Thyroid gland (tissue), 4 donors: Measurements from ENCODE around the gene RASSF1.

Experiments used
- POLR2A ChIP-seq, 2 donors: fragments of 450-650 bp; IDR thresholded peaks; one replicate each; pipeline ENCODE4 v1.6.1; 2017; ENCODE audit warnings: antibody characterized with exemption in 2 of 2, mild to moderate bottlenecking in 2 of 2, moderate library complexity in 1 of 2
- TF ChIP-seq, protein P1 (sequence below), 6 experiments: fragments of 200-600 bp in 3 of 6; fragments of 450-650 bp in 3 of 6; sonication (generic) in 3 of 6; IDR thresholded peaks; one replicate each; pipeline ENCODE4 v1.5.1; 2016 to 2019; ENCODE audit warnings: antibody characterized with exemption in 6 of 6, mild to moderate bottlenecking in 2 of 6, inconsistent platforms in 1 of 6, moderate library complexity in 1 of 6

DNA sequence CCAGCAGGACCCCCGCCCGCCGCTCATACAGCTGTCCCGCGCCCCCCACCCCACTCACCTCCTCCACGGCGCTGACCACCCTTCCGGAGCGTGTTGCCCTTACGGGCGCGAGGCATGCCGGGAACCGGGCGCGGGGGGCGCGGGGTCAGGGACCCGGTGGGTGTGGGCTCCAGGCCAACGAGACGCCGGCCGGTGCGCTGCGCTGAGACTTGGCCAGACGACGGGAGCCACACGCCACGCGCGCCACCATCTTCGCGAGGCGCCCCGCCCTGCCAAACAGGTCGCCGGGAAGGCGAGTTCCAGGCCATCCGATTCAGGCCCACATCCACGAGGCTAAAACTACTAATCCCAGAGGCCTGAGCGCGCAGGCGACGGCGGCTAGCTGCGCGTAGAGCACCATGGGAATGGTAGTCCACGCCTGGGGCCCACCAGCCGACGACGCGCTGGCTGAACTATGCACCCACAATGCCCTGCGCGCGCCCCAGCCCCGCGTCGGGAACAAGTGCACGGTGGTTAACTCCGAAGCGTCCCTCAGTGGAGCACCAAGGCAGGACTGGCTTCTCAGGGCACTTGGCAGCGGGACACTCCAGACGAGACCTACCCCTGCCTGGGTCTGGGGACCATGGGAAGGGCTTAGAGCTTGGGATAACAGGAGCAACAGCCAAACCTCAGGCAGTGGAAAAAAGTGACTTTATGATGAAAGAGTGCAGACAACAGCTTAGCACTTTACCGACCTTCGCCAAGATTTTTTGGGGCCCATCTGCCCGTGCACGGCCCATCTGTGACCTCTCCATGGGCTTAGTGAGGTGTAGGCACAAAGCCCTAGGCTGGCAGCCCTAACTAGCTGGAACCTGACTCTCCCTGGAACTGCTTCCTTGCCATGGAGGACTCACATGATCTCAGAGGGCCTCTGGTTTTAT lies 48.2 kb downstream of the RASSF1 start, which contains the start of gene IFRD2:
- TF ChIP-seq, protein P1, sequence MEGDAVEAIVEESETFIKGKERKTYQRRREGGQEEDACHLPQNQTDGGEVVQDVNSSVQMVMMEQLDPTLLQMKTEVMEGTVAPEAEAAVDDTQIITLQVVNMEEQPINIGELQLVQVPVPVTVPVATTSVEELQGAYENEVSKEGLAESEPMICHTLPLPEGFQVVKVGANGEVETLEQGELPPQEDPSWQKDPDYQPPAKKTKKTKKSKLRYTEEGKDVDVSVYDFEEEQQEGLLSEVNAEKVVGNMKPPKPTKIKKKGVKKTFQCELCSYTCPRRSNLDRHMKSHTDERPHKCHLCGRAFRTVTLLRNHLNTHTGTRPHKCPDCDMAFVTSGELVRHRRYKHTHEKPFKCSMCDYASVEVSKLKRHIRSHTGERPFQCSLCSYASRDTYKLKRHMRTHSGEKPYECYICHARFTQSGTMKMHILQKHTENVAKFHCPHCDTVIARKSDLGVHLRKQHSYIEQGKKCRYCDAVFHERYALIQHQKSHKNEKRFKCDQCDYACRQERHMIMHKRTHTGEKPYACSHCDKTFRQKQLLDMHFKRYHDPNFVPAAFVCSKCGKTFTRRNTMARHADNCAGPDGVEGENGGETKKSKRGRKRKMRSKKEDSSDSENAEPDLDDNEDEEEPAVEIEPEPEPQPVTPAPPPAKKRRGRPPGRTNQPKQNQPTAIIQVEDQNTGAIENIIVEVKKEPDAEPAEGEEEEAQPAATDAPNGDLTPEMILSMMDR (IDR thresholded peaks at IDR 0.05): no peak
- TF ChIP-seq POLR2A (IDR thresholded peaks at IDR 0.05): peak in 1 of 2 donors; percentile 62
